ENCODE results near the gene CPNE6. TPM values are rescaled to one million over a fixed set of nuclear protein-coding genes. Genes with fewer than 3 reads are reported as not detected.

Gene CPNE6
- total and polyA plus RNA-seq, 2 of the 8 experiments (the other 6 are each of a cell fraction or from before 2014, with no cell fraction given), result 0.05 TPM; not detected in 1

GRCh38 chr14:24100982-24101494 lies 29.7 kb downstream of the CPNE6 start:
- Histone ChIP-seq H4K5ac (ENCODE audit: insufficient read length, low read depth, low read length) (no peak overlapping the region), H3K27me3 (replicated peaks in 1 of 4; ENCODE audit: control insufficient read depth in 3 of 4, extremely low read depth in 1 of 4, insufficient read depth in 3 of 4, low read length in 3 of 4) (no peaks in the 10 kb centered on the region), H3K23me2 (ENCODE audit: low read depth, low read length) (no peaks in the 10 kb centered on the region), H4K8ac (ENCODE audit: extremely low read depth, insufficient read depth, low read length) (no peak overlapping the region; the same call in 1 of the 2 replicates), H3K27ac (ENCODE audit: low read depth, low read length) (no peak overlapping the region), H2BK120ac (replicated peaks; ENCODE audit: low read depth, low read length) (no peak overlapping the region), H3K9ac (replicated peaks in 1 of 4; ENCODE audit: extremely low read depth in 1 of 4, low read depth in 3 of 4, low read length in 3 of 4) (no peak overlapping the region), H3K4ac (replicated peaks; ENCODE audit: insufficient read length, low read depth, low read length) (no peak overlapping the region), H2BK12ac (ENCODE audit: low read depth, low read length) (no peak overlapping the region), H2BK15ac (ENCODE audit: low read length) (no peak overlapping the region), H2AK5ac (ENCODE audit: low read depth, low read length) (no peak overlapping the region), H4K91ac (replicated peaks; ENCODE audit: insufficient read length, low read length) (no peak overlapping the region), H3K36me3 (ENCODE audit: control insufficient read depth in 2 of 4, insufficient read depth in 4 of 4, low read length in 3 of 4) (peaks cover 9 to 76% (median 47%) of the 10 kb centered on the region in 4 experiments; a peak in 7 of 8 replicates), H2BK5ac (ENCODE audit: low read depth, low read length) (no peak overlapping the region), H4K20me1 (replicated peaks in 1 of 2; ENCODE audit: control insufficient read depth in 1 of 2, insufficient read depth in 2 of 2, low read length in 2 of 2) (peaks cover 7 to 11% of the 10 kb centered on the region in 2 experiments), H3K14ac (ENCODE audit: insufficient read length) (no peak overlapping the region), H3K4me1 (replicated peaks in 1 of 4; ENCODE audit: control insufficient read depth in 3 of 4, insufficient read depth in 4 of 4, low read length in 3 of 4) (no peaks in the 10 kb centered on the region), H3K18ac (ENCODE audit: extremely low read depth, low read length) (no peak overlapping the region), H3K56ac (replicated peaks; ENCODE audit: insufficient read length, low read depth, low read length) (no peak overlapping the region), H3K4me3 (ENCODE audit: extremely low read depth in 1 of 4, insufficient read depth in 2 of 4, low read depth in 3 of 4, low read length in 4 of 4) (no peak overlapping the region), H3K23ac (ENCODE audit: insufficient read length) (no peak overlapping the region), H3K79me2 (ENCODE audit: control insufficient read depth in 1 of 2, insufficient read depth in 2 of 2, low read length in 2 of 2) (peaks cover 0 to 6% of the 10 kb centered on the region in 2 experiments; a peak in 1 of 4 replicates), H3K9me3 (ENCODE audit: insufficient read depth in 2 of 2, low read depth in 1 of 2, low read length in 1 of 2) (peaks cover 7% of the 10 kb centered on the region in 2 experiments; a peak in 3 of 4 replicates), H2AFZ (ENCODE audit: low read length) (no peak overlapping the region), H2BK20ac (ENCODE audit: low read length) (no peak overlapping the region), H3K79me1 (ENCODE audit: low read depth, low read length) (peaks cover 5% of the 10 kb centered on the region), H3K4me2 (ENCODE audit: insufficient read depth in 1 of 2, low read depth in 2 of 2, low read length in 2 of 2) (no peak overlapping the region)
- 91% methylated on average over 3 of the region's 3 CpGs; no CpG with 5 or more reads in 1 of the 2 experiments for WGBS, 2 experiments (ENCODE audit: extremely low coverage in 1 of 2, insufficient coverage in 1 of 2, insufficient read length in 1 of 2, insufficient replicate concordance in 2 of 2, low coverage in 1 of 2, low lambda C conversion rate in 2 of 2, missing lambda C conversion rate in 1 of 2)
- DNase-seq (ENCODE audit: low read depth in 1 of 2, low spot score in 2 of 2) (no peak), FAIRE-seq (no peak)
- POLR2A ChIA-PET (ENCODE audit: partially characterized antibody), result interaction anchor here (0.9 to 23.9 kb wide), 16 partner anchors 7 to 102 kb away, joined by 3 to 626 read pairs (median 8); partner anchors contain the start of genes CARMIL3, CPNE6, DCAF11 and EMC9
- TF ChIP-seq YY1 (IDR thresholded peaks at IDR 0.05; ENCODE audit: low read depth, low read length) (no peak), GABPA (IDR thresholded peaks at IDR 0.05; ENCODE audit: borderline replicate concordance, insufficient read depth, low read length) (no peak)
- CTCF ChIA-PET (ENCODE audit: partially characterized antibody), result interaction anchor here (1.2 to 12.2 kb wide), 4 partner anchors 7 to 44 kb away, joined by 4 to 160 read pairs (median 74); partner anchors contain the start of gene PCK2

Measured in H1 (cell line).